Thyroid gland (tissue), 4 donors: ENCODE measurements around the gene CD300E. TPM values are rescaled to one million over a fixed set of nuclear protein-coding genes. Genes with fewer than 3 reads are reported as not detected.
"Not testable (repeated sequence)": the region's sequence is repeated elsewhere in the genome, so short reads cannot be mapped to it uniquely, and the experiment has no call there.

Experiments used
- DNase-seq, 2 donors: peaks; one replicate each; pipeline ENCODE4 v3.0.0-alpha.2; 2019
- H3K27ac ChIP-seq, 3 donors: fragments of 200-600 bp; sonication (generic); 1 replicate in 2 of 3; 2 replicates in 1 of 3; pipeline ENCODE4 v1.5.1; 2016 to 2019; ENCODE audit warnings: mild to moderate bottlenecking in 1 of 3, moderate library complexity in 1 of 3
- H3K27me3 ChIP-seq: fragments of 200-600 bp; sonication (generic); one replicate; pipeline ENCODE4 v1.5.1; 2019
- H3K36me3 ChIP-seq, 2 donors: fragments of 200-600 bp; sonication (generic); one replicate each; pipeline ENCODE4 v1.5.1; 2016 to 2019
- H3K4me1 ChIP-seq, 2 donors: fragments of 200-600 bp; sonication (generic); one replicate each; pipeline ENCODE4 v1.5.1; 2017 to 2019
- H3K4me3 ChIP-seq, 3 donors: fragments of 200-600 bp; sonication (generic); replicated peaks in 1 of 3; 1 replicate in 2 of 3; 2 replicates in 1 of 3; pipeline ENCODE4 v1.5.1; 2016; ENCODE audit warnings: mild to moderate bottlenecking in 1 of 3
- H3K9me3 ChIP-seq: fragments of 200-600 bp; sonication (generic); one replicate; pipeline ENCODE4 v1.5.1; 2017
- POLR2A ChIP-seq, 2 donors: fragments of 450-650 bp; IDR thresholded peaks; one replicate each; pipeline ENCODE4 v1.6.1; 2017; ENCODE audit warnings: antibody characterized with exemption in 2 of 2, mild to moderate bottlenecking in 2 of 2, moderate library complexity in 1 of 2
- WGBS, 2 donors: methylation state at CpG; one replicate each; pipeline ENCODE4 v1.1.5; 2017; 5-methylcytosine and 5-hydroxymethylcytosine counted together
- intact Hi-C: fragments of 100-400 bp; cut with DNase I; formaldehyde crosslinking; loops from one replicate; pipeline ENCODE4 v1.15.1; 2023
- total RNA-seq, 4 donors: library from RNA; depleted of rRNA; stranded (reverse); fragments of >200 nt; gene quantifications; one replicate each; pipeline ENCODE4 v1.2.3, GENCODE V29; 2016
- TF ChIP-seq, protein P1 (sequence below), 6 experiments: fragments of 200-600 bp in 3 of 6; fragments of 450-650 bp in 3 of 6; sonication (generic) in 3 of 6; IDR thresholded peaks; one replicate each; pipeline ENCODE4 v1.5.1; 2016 to 2019; ENCODE audit warnings: antibody characterized with exemption in 6 of 6, mild to moderate bottlenecking in 2 of 6, inconsistent platforms in 1 of 6, moderate library complexity in 1 of 6

The CD300E gene
- total RNA-seq, 4 donors from 2014 or later = not detected

DNA sequence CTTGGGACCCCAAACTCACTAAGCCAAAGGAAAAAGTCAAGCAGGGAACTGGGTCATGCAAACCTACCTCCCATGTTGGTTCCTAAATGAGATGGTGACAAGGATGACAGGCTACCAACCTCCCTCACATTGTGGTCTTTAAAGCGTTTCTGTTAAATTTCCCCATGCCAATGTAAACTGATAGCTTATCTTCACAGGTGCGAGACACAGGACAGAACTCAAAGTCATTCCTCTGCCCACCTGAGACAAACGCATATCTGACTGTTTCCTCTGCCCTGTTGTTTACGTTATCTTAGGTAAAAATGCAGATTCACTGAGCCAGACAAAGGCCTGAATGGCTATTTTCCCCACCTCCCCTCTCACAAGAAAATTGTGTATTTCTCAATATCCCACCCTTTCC, 19.0 kb upstream of the CD300E start:
- no peak for DNase-seq
- Histone ChIP-seq H3K9me3 (no peaks in the 10 kb centered on the region), H3K27me3 (no peaks in the 10 kb centered on the region), H3K36me3 (no peaks in the 10 kb centered on the region), H3K4me3 (no peak overlapping the region), H3K4me1 (peaks cover 17 to 20% of the 10 kb centered on the region in 2 donors), H3K27ac (no peak overlapping the region)
- no peak for TF ChIP-seq POLR2A (IDR thresholded peaks at IDR 0.05)
- intact Hi-C loops = no loop called here
- WGBS, 2 donors = 86 to 87% methylated on average over 4 of the region's 4 CpGs

DNA sequence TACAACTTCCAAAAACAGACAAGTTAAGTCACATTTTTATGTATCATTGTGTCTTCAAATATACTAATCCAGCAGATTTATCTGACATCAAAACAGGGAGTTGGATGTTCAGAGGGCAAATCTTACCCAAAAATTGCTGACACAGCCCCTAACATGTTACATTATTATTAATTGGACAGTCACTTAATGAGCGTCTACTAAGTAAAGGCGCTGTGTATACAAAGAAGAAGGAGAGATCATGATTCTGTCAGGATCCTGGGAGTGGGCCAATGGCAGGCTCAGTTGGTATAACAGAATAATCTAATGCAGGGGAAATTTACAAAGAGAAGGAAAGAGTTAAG, 18.4 kb upstream of the CD300E start:
- WGBS, 2 donors = 89 to 90% methylated on average over 2 of the region's 2 CpGs
- Histone ChIP-seq H3K4me3 (no peak overlapping the region), H3K4me1 (peaks cover 20 to 26% of the 10 kb centered on the region in 2 donors), H3K36me3 (no peaks in the 10 kb centered on the region), H3K27me3 (no peaks in the 10 kb centered on the region), H3K9me3 (no peaks in the 10 kb centered on the region), H3K27ac (no peak overlapping the region)
- intact Hi-C loops = no loop called here
- DNase-seq = no peak
- TF ChIP-seq POLR2A (IDR thresholded peaks at IDR 0.05) = no peak

DNA sequence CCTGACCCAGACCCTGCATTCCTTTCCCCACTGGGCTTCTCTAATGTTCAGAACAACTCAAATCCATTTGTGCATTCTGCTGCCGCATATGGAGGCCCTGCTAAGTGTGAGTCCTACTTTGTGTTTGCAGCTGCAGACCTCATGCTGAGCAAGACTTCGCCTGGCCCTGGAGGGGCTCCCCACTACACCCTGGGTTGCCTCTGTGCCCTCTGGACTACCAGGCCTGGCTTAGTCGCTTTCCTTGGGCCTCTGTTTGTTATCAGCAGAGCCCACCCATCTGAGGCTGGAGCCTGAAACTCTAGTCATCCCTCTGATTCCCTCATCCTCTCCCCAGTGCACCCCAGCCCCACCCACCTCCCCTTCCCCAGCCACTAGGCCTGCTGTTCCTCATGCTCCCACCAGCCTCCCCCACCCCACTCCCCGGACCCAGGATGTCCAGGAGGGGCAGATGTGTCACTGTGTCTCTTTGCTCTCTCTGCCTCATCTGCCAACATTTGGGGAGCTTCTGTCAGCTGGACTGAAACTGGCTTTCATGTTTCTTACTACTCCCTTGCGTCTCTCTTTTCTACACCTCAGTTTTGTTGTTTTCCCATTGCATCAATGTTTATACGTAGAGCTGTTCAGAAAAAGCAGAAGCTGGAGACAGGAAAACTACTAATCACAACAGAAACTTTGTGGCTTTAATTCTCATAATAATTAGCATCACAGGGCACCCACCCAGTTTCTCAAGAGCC, 17.9 kb upstream of the CD300E start:
- H3K36me3 ChIP-seq = no peaks in the 10 kb centered on the region
- no peak for DNase-seq
- H3K4me3 ChIP-seq = no peak overlapping the region
- no peak for TF ChIP-seq POLR2A (IDR thresholded peaks at IDR 0.05)
- TF ChIP-seq, protein P1, sequence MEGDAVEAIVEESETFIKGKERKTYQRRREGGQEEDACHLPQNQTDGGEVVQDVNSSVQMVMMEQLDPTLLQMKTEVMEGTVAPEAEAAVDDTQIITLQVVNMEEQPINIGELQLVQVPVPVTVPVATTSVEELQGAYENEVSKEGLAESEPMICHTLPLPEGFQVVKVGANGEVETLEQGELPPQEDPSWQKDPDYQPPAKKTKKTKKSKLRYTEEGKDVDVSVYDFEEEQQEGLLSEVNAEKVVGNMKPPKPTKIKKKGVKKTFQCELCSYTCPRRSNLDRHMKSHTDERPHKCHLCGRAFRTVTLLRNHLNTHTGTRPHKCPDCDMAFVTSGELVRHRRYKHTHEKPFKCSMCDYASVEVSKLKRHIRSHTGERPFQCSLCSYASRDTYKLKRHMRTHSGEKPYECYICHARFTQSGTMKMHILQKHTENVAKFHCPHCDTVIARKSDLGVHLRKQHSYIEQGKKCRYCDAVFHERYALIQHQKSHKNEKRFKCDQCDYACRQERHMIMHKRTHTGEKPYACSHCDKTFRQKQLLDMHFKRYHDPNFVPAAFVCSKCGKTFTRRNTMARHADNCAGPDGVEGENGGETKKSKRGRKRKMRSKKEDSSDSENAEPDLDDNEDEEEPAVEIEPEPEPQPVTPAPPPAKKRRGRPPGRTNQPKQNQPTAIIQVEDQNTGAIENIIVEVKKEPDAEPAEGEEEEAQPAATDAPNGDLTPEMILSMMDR (IDR thresholded peaks at IDR 0.05) = no peak
- no peak overlapping the region for H3K27ac ChIP-seq
- peaks cover 25 to 32% of the 10 kb centered on the region in 2 donors for H3K4me1 ChIP-seq
- H3K27me3 ChIP-seq = no peaks in the 10 kb centered on the region
- 83 to 91% methylated on average over 6 of the region's 6 CpGs for WGBS, 2 donors
- intact Hi-C loops = no loop called here
- H3K9me3 ChIP-seq = no peaks in the 10 kb centered on the region

DNA sequence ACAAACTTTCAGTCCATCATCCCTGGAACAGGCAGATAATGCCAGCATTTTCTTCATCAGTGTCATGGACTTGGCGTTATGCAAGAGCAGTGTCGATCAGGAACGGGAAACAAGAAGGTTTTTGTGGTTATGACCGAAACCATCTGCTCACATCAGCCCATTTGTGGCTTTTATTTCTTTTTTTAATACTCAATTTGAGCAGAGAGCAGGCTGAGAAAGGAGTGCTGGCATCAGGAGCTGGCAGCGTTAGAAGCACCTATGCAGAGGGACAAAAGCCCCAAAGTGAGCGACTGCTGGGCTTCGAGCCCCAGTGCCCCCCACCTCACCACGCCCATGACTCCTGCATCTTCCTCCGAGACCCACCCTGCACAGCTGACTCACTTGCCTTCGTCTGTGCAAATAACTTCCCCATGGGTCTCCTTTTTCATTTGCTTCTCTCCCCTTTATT, 16.2 kb upstream of the CD300E start:
- H3K4me1 ChIP-seq = peaks cover 41 to 46% of the 10 kb centered on the region in 2 donors
- WGBS, 2 donors = 83 to 87% methylated on average over 10 of the region's 10 CpGs
- H3K9me3 ChIP-seq = no peaks in the 10 kb centered on the region
- intact Hi-C loops = no loop called here
- no peak overlapping the region for H3K27ac ChIP-seq
- TF ChIP-seq POLR2A (IDR thresholded peaks at IDR 0.05) = no peak
- TF ChIP-seq, protein P1 (IDR thresholded peaks at IDR 0.05) = no peak
- no peaks in the 10 kb centered on the region for H3K27me3 ChIP-seq
- no peaks in the 10 kb centered on the region for H3K36me3 ChIP-seq
- no peak for DNase-seq
- H3K4me3 ChIP-seq = no peak overlapping the region

DNA sequence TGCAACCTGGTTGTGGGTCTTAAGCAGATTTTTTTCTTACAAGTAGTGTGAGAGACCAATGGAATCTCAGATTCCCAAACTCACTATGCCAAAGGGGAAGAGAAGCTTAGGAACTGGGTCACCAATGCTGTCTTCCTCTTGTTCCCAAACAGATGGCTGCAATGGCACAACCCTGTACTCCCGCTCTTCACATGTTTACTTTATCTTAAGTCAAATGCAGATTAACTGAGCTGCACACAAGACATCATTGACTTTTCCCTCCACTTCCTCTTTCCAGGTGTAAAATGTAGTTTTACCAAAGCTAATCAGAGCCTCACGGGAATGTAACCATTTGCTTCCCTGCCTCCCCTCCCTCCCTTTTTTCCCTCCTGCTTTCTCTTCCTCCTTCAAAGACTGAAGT, 14.4 kb upstream of the CD300E start:
- peak overlapping the region; percentile 66 to 92 (median 81) for H3K27ac ChIP-seq
- no peaks in the 10 kb centered on the region for H3K27me3 ChIP-seq
- WGBS, 2 donors = 72 to 84% methylated on average over 2 of the region's 2 CpGs
- TF ChIP-seq, protein P1 (IDR thresholded peaks at IDR 0.05) = no peak
- TF ChIP-seq POLR2A (IDR thresholded peaks at IDR 0.05) = no peak
- intact Hi-C loops = no loop called here
- H3K4me1 ChIP-seq = peaks cover 56 to 62% of the 10 kb centered on the region in 2 donors
- no peaks in the 10 kb centered on the region for H3K9me3 ChIP-seq
- DNase-seq = no peak
- no peaks in the 10 kb centered on the region for H3K36me3 ChIP-seq
- H3K4me3 ChIP-seq = no peak overlapping the region

DNA sequence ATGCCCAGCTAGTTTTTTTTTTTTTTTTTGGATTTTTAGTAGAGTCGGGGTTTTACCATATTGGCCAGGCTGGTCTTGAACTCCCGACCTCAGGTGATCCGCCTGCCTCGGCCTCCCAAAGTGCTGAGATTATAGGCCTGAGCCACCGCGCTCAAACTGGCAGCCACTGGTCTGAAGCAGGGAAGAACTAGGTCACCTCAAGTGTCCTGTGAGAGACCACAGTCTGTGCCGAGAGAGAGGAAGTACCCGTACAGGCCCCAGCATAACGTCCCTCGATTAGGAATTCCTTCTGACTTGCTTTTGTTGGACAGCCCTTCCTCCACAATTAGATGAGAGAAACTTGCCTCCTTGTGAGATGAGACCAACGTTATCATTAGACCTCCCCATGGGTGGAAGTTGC, 13.7 kb upstream of the CD300E start:
- H3K4me3 ChIP-seq = no peak overlapping the region
- DNase-seq = peak; percentile 73 to 74
- no peaks in the 10 kb centered on the region for H3K27me3 ChIP-seq
- peak overlapping the region; percentile 66 to 92 (median 81) for H3K27ac ChIP-seq
- intact Hi-C loops = no loop called here
- TF ChIP-seq, protein P1 (IDR thresholded peaks at IDR 0.05) = no peak
- TF ChIP-seq POLR2A (IDR thresholded peaks at IDR 0.05) = no peak
- 35 to 41% methylated on average over 11 of the region's 11 CpGs for WGBS, 2 donors
- no peaks in the 10 kb centered on the region for H3K36me3 ChIP-seq
- H3K9me3 ChIP-seq = no peaks in the 10 kb centered on the region
- peaks cover 63 to 68% of the 10 kb centered on the region in 2 donors for H3K4me1 ChIP-seq

DNA sequence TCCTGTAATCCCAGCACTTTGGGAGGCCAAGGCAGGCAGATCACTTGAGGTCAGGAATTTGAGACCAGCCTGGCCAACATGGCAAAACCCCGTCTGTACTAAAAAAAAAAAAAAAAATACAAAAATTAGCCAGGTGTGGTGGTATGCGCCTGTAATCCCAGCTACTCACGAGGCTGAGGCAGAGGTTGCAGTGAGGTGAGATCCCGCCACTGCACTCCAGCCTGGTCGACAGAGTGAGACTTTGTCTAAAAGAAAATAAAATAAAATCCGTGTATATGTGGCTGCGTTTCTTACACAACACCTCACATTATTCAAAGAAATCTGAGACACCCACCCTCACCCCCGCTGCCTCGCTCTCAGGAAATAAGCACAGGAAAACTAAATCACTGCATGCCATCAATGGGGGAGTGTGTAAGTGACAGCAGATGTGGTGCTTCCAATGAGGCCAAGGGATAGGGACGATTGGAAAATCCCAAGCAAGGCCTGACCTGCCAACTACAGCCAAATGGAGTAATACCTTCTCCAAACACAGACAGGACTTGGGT, 13.1 kb upstream of the CD300E start:
- 45 to 51% methylated on average over 10 of the region's 10 CpGs for whole genome bisulfite sequencing, 2 donors

More for the DNA sequence above, 13.1 kb upstream of the CD300E start:
- Histone ChIP-seq H3K4me1 (peaks cover 69 to 73% of the 10 kb centered on the region in 2 donors), H3K27ac (peak overlapping the region; percentile 66 to 92 (median 81))
- DNase-seq = peak; percentile 64
- H3K27me3 ChIP-seq, H3K9me3 ChIP-seq, H3K36me3 ChIP-seq, intact Hi-C loops, H3K4me3 ChIP-seq: not testable (repeated sequence)
